H1 (cell line): ENCODE measurements around the gene GAST. TPM values are rescaled to one million over a fixed set of nuclear protein-coding genes. Genes with fewer than 3 reads are reported as not detected.

Experiments
- CTCF ChIA-PET: fragments of 300-600 bp; sonication (Branson Sonifier 250); formaldehyde crosslinking; loops from one replicate; lab custom pipeline; 2021; ENCODE audit not compliant: partially characterized antibody; lab: Charles Lee
- POLR2A ChIA-PET: fragments of 300-600 bp; sonication (Branson Sonifier 250); formaldehyde crosslinking; loops from one replicate; lab custom pipeline; 2021; ENCODE audit warnings: inconsistent platforms; ENCODE audit not compliant: partially characterized antibody; lab: Charles Lee
- DNase-seq, 2 experiments: peaks; one replicate each; pipeline versions ENCODE4 v3.0.0 to v3.0.0-alpha.2; 2010 to 2022; ENCODE audit warnings: low spot score in 2 of 2, low read depth in 1 of 2, mixed read lengths in 1 of 2
- FAIRE-seq: peaks from 2 replicates; lab custom pipeline; 2011; peaks lifted over from hg19 to GRCh38; lab: Jason Lieb, UNC
- H2AFZ ChIP-seq: 2 replicates; pipeline ENCODE4 v1.8.1; 2012; ENCODE audit warnings: low read length, inconsistent platforms
- H2AK5ac ChIP-seq: 2 replicates; pipeline ENCODE4 v1.6.1; 2013; ENCODE audit warnings: low read depth, low read length
- H2BK120ac ChIP-seq: replicated peaks from 2 replicates; pipeline ENCODE3; 2013; ENCODE audit warnings: low read depth, low read length, inconsistent platforms
- H2BK12ac ChIP-seq: 2 replicates; pipeline ENCODE4 v1.6.1; 2013; ENCODE audit warnings: low read depth, low read length
- H2BK15ac ChIP-seq: 2 replicates; pipeline ENCODE4 v1.6.1; 2013; ENCODE audit warnings: low read length
- H2BK20ac ChIP-seq: 2 replicates; pipeline ENCODE4 v1.6.1; 2013; ENCODE audit warnings: low read length
- H2BK5ac ChIP-seq: 2 replicates; pipeline ENCODE4 v1.6.1; 2013; ENCODE audit warnings: low read depth, low read length
- H3K14ac ChIP-seq: 2 replicates; pipeline ENCODE4 v1.6.1; 2013; ENCODE audit warnings: inconsistent platforms; ENCODE audit not compliant: insufficient read length
- H3K18ac ChIP-seq: 2 replicates; pipeline ENCODE4 v1.6.1; 2013; ENCODE audit warnings: low read length; ENCODE audit errors: extremely low read depth
- H3K23ac ChIP-seq: 2 replicates; pipeline ENCODE4 v1.6.1; 2013; ENCODE audit warnings: inconsistent platforms; ENCODE audit not compliant: insufficient read length
- H3K23me2 ChIP-seq: 2 replicates; pipeline ENCODE4 v1.6.1; 2013; ENCODE audit warnings: low read depth, low read length
- H3K27ac ChIP-seq: 2 replicates; pipeline ENCODE4 v1.6.1; 2011; ENCODE audit warnings: low read depth, low read length, inconsistent platforms
- H3K27me3 ChIP-seq, 4 experiments: replicated peaks in 1 of 4; 1 replicate in 1 of 4; 2 replicates in 3 of 4; pipeline versions ENCODE4 v1.6.1 to v1.8.1; 2011 to 2013; ENCODE audit warnings: low read length in 3 of 4, mild to moderate bottlenecking in 3 of 4, inconsistent platforms in 2 of 4, mixed read lengths in 2 of 4, moderate library complexity in 1 of 4; ENCODE audit not compliant: control insufficient read depth in 3 of 4, insufficient read depth in 3 of 4; ENCODE audit errors: extremely low read depth in 1 of 4
- H3K36me3 ChIP-seq, 4 experiments: 2 replicates each; pipeline versions ENCODE4 v1.6.1 to v1.8.1; 2011 to 2013; ENCODE audit warnings: mild to moderate bottlenecking in 4 of 4, low read length in 3 of 4, moderate library complexity in 2 of 4, control low read depth in 1 of 4, inconsistent platforms in 1 of 4; ENCODE audit not compliant: insufficient read depth in 4 of 4, control insufficient read depth in 2 of 4
- H3K4ac ChIP-seq: replicated peaks from 2 replicates; pipeline ENCODE3; 2013; ENCODE audit warnings: low read length, low read depth, mixed read lengths, inconsistent platforms; ENCODE audit not compliant: insufficient read length
- H3K4me1 ChIP-seq, 4 experiments: replicated peaks in 1 of 4; 1 replicate in 1 of 4; 2 replicates in 3 of 4; pipeline versions ENCODE4 v1.6.1 to v1.8.1; 2011 to 2013; ENCODE audit warnings: low read length in 3 of 4, inconsistent platforms in 2 of 4, mixed read lengths in 1 of 4; ENCODE audit not compliant: insufficient read depth in 4 of 4, control insufficient read depth in 3 of 4
- H3K4me2 ChIP-seq, 2 experiments: 2 replicates each; pipeline versions ENCODE4 v1.6.1 to v1.8.1; 2011 to 2013; ENCODE audit warnings: low read depth in 2 of 2, low read length in 2 of 2, control low read depth in 1 of 2, inconsistent platforms in 1 of 2, mild to moderate bottlenecking in 1 of 2; ENCODE audit not compliant: insufficient read depth in 1 of 2
- H3K4me3 ChIP-seq, 4 experiments: fragments of 200-600, 300-600 bp in 1 of 4; sonication (generic), shearing (Covaris generic), sonication (Bioruptor Twin) in 1 of 4; 2 replicates each; pipeline versions ENCODE4 v1.5.1 to v1.8.1; 2011 to 2016; ENCODE audit warnings: low read length in 4 of 4, low read depth in 3 of 4, control low read depth in 2 of 4, inconsistent platforms in 2 of 4, mild to moderate bottlenecking in 2 of 4, mixed read lengths in 1 of 4, moderate library complexity in 1 of 4; ENCODE audit not compliant: insufficient read depth in 2 of 4; ENCODE audit errors: extremely low read depth in 1 of 4
- H3K56ac ChIP-seq: replicated peaks from 2 replicates; pipeline ENCODE3; 2013; ENCODE audit warnings: low read depth, mild to moderate bottlenecking, mixed read lengths, low read length, inconsistent platforms; ENCODE audit not compliant: insufficient read length
- H3K79me1 ChIP-seq: 2 replicates; pipeline ENCODE4 v1.6.1; 2013; ENCODE audit warnings: low read depth, low read length, control low read depth
- H3K79me2 ChIP-seq, 2 experiments: 2 replicates each; pipeline versions ENCODE4 v1.6.1 to v1.8.1; 2012 to 2013; ENCODE audit warnings: low read length in 2 of 2, mild to moderate bottlenecking in 2 of 2, inconsistent platforms in 1 of 2; ENCODE audit not compliant: insufficient read depth in 2 of 2, control insufficient read depth in 1 of 2
- H3K9ac ChIP-seq, 4 experiments: replicated peaks in 1 of 4; 1 replicate in 1 of 4; 2 replicates in 3 of 4; pipeline versions ENCODE4 v1.6.1 to v1.8.1; 2011 to 2013; ENCODE audit warnings: low read depth in 3 of 4, low read length in 3 of 4, control low read depth in 2 of 4, mild to moderate bottlenecking in 2 of 4, moderate library complexity in 2 of 4, inconsistent platforms in 1 of 4; ENCODE audit errors: extremely low read depth in 1 of 4
- H3K9me3 ChIP-seq, 2 experiments: 2 replicates each; pipeline versions ENCODE4 v1.6.1 to v1.8.1; 2012 to 2013; ENCODE audit warnings: mild to moderate bottlenecking in 2 of 2, moderate library complexity in 2 of 2, control low read depth in 1 of 2, inconsistent platforms in 1 of 2, low read depth in 1 of 2, low read length in 1 of 2, mixed read lengths in 1 of 2; ENCODE audit not compliant: insufficient read depth in 2 of 2
- H4K20me1 ChIP-seq, 2 experiments: replicated peaks in 1 of 2; 2 replicates each; pipeline versions ENCODE3 to v1.8.1; 2011 to 2013; ENCODE audit warnings: inconsistent platforms in 2 of 2, low read length in 2 of 2, mild to moderate bottlenecking in 1 of 2; ENCODE audit not compliant: insufficient read depth in 2 of 2, control insufficient read depth in 1 of 2
- H4K5ac ChIP-seq: 2 replicates; pipeline ENCODE4 v1.6.1; 2013; ENCODE audit warnings: low read length, low read depth, mixed read lengths, inconsistent platforms; ENCODE audit not compliant: insufficient read length
- H4K8ac ChIP-seq: 2 replicates; pipeline ENCODE4 v1.8.0; 2013; ENCODE audit warnings: mild to moderate bottlenecking, moderate library complexity, low read length, inconsistent platforms; ENCODE audit not compliant: insufficient read depth; ENCODE audit errors: extremely low read depth
- H4K91ac ChIP-seq: replicated peaks from 2 replicates; pipeline ENCODE3; 2013; ENCODE audit warnings: low read length, mixed read lengths, inconsistent platforms; ENCODE audit not compliant: insufficient read length
- EP300 ChIP-seq, 2 experiments: IDR thresholded peaks; 1 replicate in 1 of 2; 2 replicates in 1 of 2; pipeline ENCODE4 v1.6.1; 2011 to 2012; ENCODE audit warnings: low read depth in 2 of 2, low read length in 2 of 2, mild to moderate bottlenecking in 2 of 2, borderline replicate concordance in 1 of 2, inconsistent platforms in 1 of 2, moderate library complexity in 1 of 2
- HDAC6 ChIP-seq: IDR thresholded peaks from one replicate; pipeline ENCODE4 v1.7.1; 2012; ENCODE audit warnings: low read depth, mild to moderate bottlenecking, inconsistent platforms, low read length, moderate library complexity
- PHF8 ChIP-seq: fragments of 200-600 bp; sonication (generic); conservative IDR thresholded peaks from 2 replicates; pipeline ENCODE4 v1.7.1; 2012; ENCODE audit warnings: low read depth, mild to moderate bottlenecking, inconsistent platforms, low read length, moderate library complexity
- POU5F1 ChIP-seq: IDR thresholded peaks from 2 replicates; pipeline ENCODE4 v1.6.1; 2011; ENCODE audit warnings: low read depth, mild to moderate bottlenecking, low read length, moderate library complexity
- RBBP5 ChIP-seq: IDR thresholded peaks from 2 replicates; pipeline ENCODE4 v1.7.1; 2012; ENCODE audit warnings: low read depth, mild to moderate bottlenecking, inconsistent platforms, low read length, moderate library complexity, borderline replicate concordance
- SP1 ChIP-seq: IDR thresholded peaks from 2 replicates; pipeline ENCODE4 v1.6.1; 2011; ENCODE audit warnings: low read depth, low read length
- SP2 ChIP-seq: IDR thresholded peaks from 2 replicates; pipeline ENCODE4 v1.6.1; 2012; ENCODE audit warnings: mild to moderate bottlenecking, low read length, inconsistent platforms
- TBP ChIP-seq: IDR thresholded peaks from 2 replicates; pipeline ENCODE4 v1.6.1; 2011; ENCODE audit warnings: low read depth, low read length, improper control_type of control experiment
- TEAD4 ChIP-seq: IDR thresholded peaks from 2 replicates; pipeline ENCODE4 v1.6.1; 2012; ENCODE audit warnings: low read depth, low read length, inconsistent platforms, mixed read lengths
- WGBS, 2 experiments: shearing (Covaris generic) in 1 of 2; methylation state at CpG; one replicate each; pipeline versions ENCODE4 v1.1.6 to v1.1.7; 2013 to 2015; ENCODE audit warnings: low lambda C conversion rate in 2 of 2, mixed read lengths in 2 of 2, inconsistent platforms in 1 of 2, low coverage in 1 of 2, missing lambda C conversion rate in 1 of 2; ENCODE audit not compliant: insufficient replicate concordance in 2 of 2, insufficient coverage in 1 of 2, insufficient read length in 1 of 2; ENCODE audit errors: extremely low coverage in 1 of 2, missing lambda C conversion rate in 1 of 2; 5-methylcytosine and 5-hydroxymethylcytosine counted together
- polyA plus RNA-seq, 7 experiments: library from polyadenylated mRNA; depleted of rRNA in 3 of 7; stranded (reverse) in 5 of 7; unstranded in 2 of 7; fragments of >200 nt in 5 of 7; fragments of 200-250 nt in 2 of 7; gene quantifications; 1 replicate in 5 of 7; 2 replicates in 1 of 7; 4 replicates in 1 of 7; pipeline versions ENCODE4 v1.2.1 to v1.2.3, GENCODE V29; 2011 to 2013; ENCODE audit warnings: missing spikeins in 2 of 7, mixed read lengths in 2 of 7
- total RNA-seq: library from RNA; stranded (reverse); fragmentation: NEBNext Ultra II Directional; extraction: Animal tissue kit (Norgen Biotek cat#: 25700); gene quantifications from 2 replicates; pipeline ENCODE4 v1.2.1, GENCODE V29; 2021

GAST gene
- total and polyA plus RNA-seq, 2 of the 8 experiments (the other 6 are each of a cell fraction or from before 2014, with no cell fraction given) = not detected

GRCh38 chr17:41750862-41751261 is 38.7 kb downstream of the GAST start:
- Histone ChIP-seq H3K4ac (no peak overlapping the region), H3K56ac (no peak overlapping the region), H2BK15ac (no peak overlapping the region), H4K8ac (no peak overlapping the region), H3K9ac (no peak overlapping the region), H2BK20ac (no peak overlapping the region), H3K18ac (no peak overlapping the region), H2BK5ac (no peak overlapping the region), H3K23ac (no peak overlapping the region), H4K20me1 (peaks cover 2% of the 10 kb centered on the region in 2 experiments), H2AFZ (no peak overlapping the region), H3K27ac (no peak overlapping the region), H3K36me3 (peaks cover 0 to 8% (median 5%) of the 10 kb centered on the region in 4 experiments; a peak in 3 of 8 replicates), H3K79me1 (no peaks in the 10 kb centered on the region), H3K4me3 (no peak overlapping the region), H3K23me2 (no peaks in the 10 kb centered on the region), H2BK12ac (no peak overlapping the region), H3K14ac (no peak overlapping the region), H3K4me2 (no peak overlapping the region), H4K91ac (no peak overlapping the region), H3K4me1 (no peaks in the 10 kb centered on the region), H2AK5ac (no peak overlapping the region), H3K79me2 (no peaks in the 10 kb centered on the region), H4K5ac (no peak overlapping the region), H3K9me3 (no peaks in the 10 kb centered on the region), H2BK120ac (no peak overlapping the region), H3K27me3 (no peaks in the 10 kb centered on the region; a peak in 2 of 7 replicates)
- WGBS, 2 experiments = 94% methylated on average over 4 of the region's 4 CpGs; no CpG with 5 or more reads in 1 of the 2 experiments
- POLR2A ChIA-PET = interaction anchor here (0.6 to 3.1 kb wide), 12 partner anchors 9 to 114 kb away, joined by 3 to 16 read pairs (median 4); partner anchors contain the start of genes FKBP10, HAP1, KLHL11 and P3H4
- CTCF ChIA-PET = interaction anchor here (2.0 to 6.0 kb wide), 4 partner anchors 13 to 60 kb away, joined by 4 to 48 read pairs (median 8); partner anchors contain the start of genes JUP and P3H4
- DNase-seq (no peak), FAIRE-seq (no peak)
- TF ChIP-seq RBBP5 (no peak), POU5F1 (no peak), SP2 (no peak), TBP (no peak), PHF8 (no peak), TEAD4 (no peak), HDAC6 (no peak), EP300 (IDR thresholded peaks at IDR 0.05; ENCODE audit: borderline replicate concordance in 1 of 2, low read depth in 2 of 2, low read length in 2 of 2) (no peak), SP1 (no peak)
